Kidney (tissue), 14 donors: Measurements from ENCODE around the gene PPT1. TPM values are rescaled to one million over a fixed set of nuclear protein-coding genes. Genes with fewer than 3 reads are reported as not detected.

Experiments
- DNase-seq, 5 donors: peaks; one replicate each; pipeline ENCODE4 v3.0.0-alpha.2; 2013 to 2020
- FAIRE-seq: peaks from 2 replicates; lab custom pipeline; 2012; peaks lifted over from hg19 to GRCh38; lab: Jason Lieb, UNC
- H3K27ac ChIP-seq, 2 donors: one replicate each; pipeline ENCODE4 v1.7.0; 2013; ENCODE audit warnings: low read depth in 2 of 2, low read length in 2 of 2, inconsistent platforms in 1 of 2
- H3K27me3 ChIP-seq: one replicate; pipeline ENCODE4 v1.7.1; 2013; ENCODE audit warnings: low read length, inconsistent platforms; ENCODE audit not compliant: control insufficient read depth, insufficient read depth
- H3K36me3 ChIP-seq, 3 donors: one replicate each; pipeline versions ENCODE4 v1.7.0 to v1.7.1; 2013; ENCODE audit warnings: low read length in 3 of 3, control low read depth in 1 of 3, inconsistent platforms in 1 of 3; ENCODE audit not compliant: insufficient read depth in 3 of 3, control insufficient read depth in 2 of 3
- H3K4me1 ChIP-seq, 3 donors: one replicate each; pipeline versions ENCODE4 v1.7.0 to v1.7.1; 2013; ENCODE audit warnings: low read length in 3 of 3, inconsistent platforms in 1 of 3, low read depth in 1 of 3; ENCODE audit not compliant: control insufficient read depth in 2 of 3, insufficient read depth in 2 of 3
- H3K4me3 ChIP-seq, 3 donors: one replicate each; pipeline versions ENCODE4 v1.7.0 to v1.8.1; 2013; ENCODE audit warnings: low read length in 3 of 3, control low read depth in 1 of 3, inconsistent platforms in 1 of 3
- H3K9ac ChIP-seq, 3 donors: one replicate each; pipeline versions ENCODE4 v1.7.0 to v1.7.1; 2013; ENCODE audit warnings: low read length in 3 of 3, control low read depth in 1 of 3, inconsistent platforms in 1 of 3
- H3K9me3 ChIP-seq, 3 donors: one replicate each; pipeline versions ENCODE4 v1.7.0 to v1.7.1; 2013; ENCODE audit warnings: low read length in 3 of 3, control low read depth in 1 of 3, inconsistent platforms in 1 of 3; ENCODE audit not compliant: control insufficient read depth in 2 of 3, insufficient read depth in 1 of 3
- CTCF ChIP-seq: IDR thresholded peaks from 3 replicates; pipeline ENCODE4 v1.5.1; 2012; ENCODE audit warnings: mild to moderate bottlenecking, moderate library complexity, borderline replicate concordance; ENCODE audit not compliant: insufficient read depth; ENCODE audit errors: extremely low read depth
- intact Hi-C: fragments of 100-400 bp; cut with DNase I; formaldehyde crosslinking; loops from one replicate; pipeline ENCODE4 v1.11.1; 2022
- polyA plus RNA-seq: library from polyadenylated mRNA; stranded (reverse); fragments of 350-450 nt; fragmentation: Illumina TruSeq; extraction: RNeasy Lipid Tissue Mini Kit (QIAGEN cat#74804); gene quantifications from one replicate; pipeline ENCODE4 v1.2.3, GENCODE V29; 2014; ENCODE audit warnings: low read depth, low replicate concordance; ENCODE audit not compliant: insufficient read depth
- total RNA-seq: library from RNA; stranded (reverse); fragmentation: NEBNext Ultra II Directional; extraction: Animal tissue kit (Norgen Biotek cat#: 25700); gene quantifications from one replicate; pipeline ENCODE4 v1.2.1, GENCODE V29; 2021
- donor health status: control.
- donor health status: control.
- donor health status: control.
- donor health status: control.
- donor health status: control.
- donor health status: DM: yes; HTN: yes; CAD: no.
- donor health status: Normal renal cell carcinoma (clear cell type).

PPT1 gene
- total and polyA plus RNA-seq, 2 donors from 2014 or later, result 95.5 to 110 TPM

DNA sequence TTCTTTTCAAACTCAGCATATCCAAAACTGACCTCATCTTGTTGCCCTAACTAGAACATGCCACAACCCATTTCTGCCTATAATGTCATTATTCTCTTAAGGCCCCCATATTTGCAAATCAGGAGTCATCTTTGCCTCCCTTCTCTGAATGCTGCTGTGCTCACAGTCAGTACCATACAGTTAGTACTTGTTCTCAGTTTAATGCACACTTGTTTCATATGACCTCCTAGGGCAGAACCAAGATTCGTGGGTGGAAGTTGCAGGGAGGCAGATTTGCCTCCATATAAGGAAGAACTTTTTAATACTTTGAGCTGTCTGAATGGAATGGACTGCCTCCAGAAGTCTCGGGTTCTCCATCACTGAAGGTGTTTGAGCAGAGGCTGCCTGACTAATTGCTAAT lies 47.3 kb downstream of the PPT1 start:
- intact Hi-C loops, result no loop called here
- no peak overlapping the region for H3K9ac ChIP-seq
- H3K4me1 ChIP-seq, result peaks cover 0 to 4% (median 0%) of the 10 kb centered on the region in 3 donors
- H3K9me3 ChIP-seq, result no peaks in the 10 kb centered on the region
- no peaks in the 10 kb centered on the region for H3K27me3 ChIP-seq
- no peak overlapping the region for H3K4me3 ChIP-seq
- H3K36me3 ChIP-seq, result peaks cover 0 to 7% (median 0%) of the 10 kb centered on the region in 3 donors
- DNase-seq (no peak), FAIRE-seq (no peak)
- no peak for TF ChIP-seq CTCF
- no peak overlapping the region for H3K27ac ChIP-seq

- FAIRE-seq (no peak), DNase-seq (no peak)
- no peaks in the 10 kb centered on the region for H3K27me3 ChIP-seq
- H3K27ac ChIP-seq, result no peak overlapping the region
- intact Hi-C loops, result no loop called here
- H3K36me3 ChIP-seq, result peaks cover 0 to 7% (median 0%) of the 10 kb centered on the region in 3 donors
- peaks cover 0 to 6% (median 1%) of the 10 kb centered on the region in 3 donors for H3K4me1 ChIP-seq
- H3K9ac ChIP-seq, result no peak overlapping the region
- no peak overlapping the region for H3K4me3 ChIP-seq
- no peak for TF ChIP-seq CTCF
- H3K9me3 ChIP-seq, result no peaks in the 10 kb centered on the region
These were observed 49.3 kb downstream of the PPT1 start for GRCh38 chr1:40047769-40048168.

DNA sequence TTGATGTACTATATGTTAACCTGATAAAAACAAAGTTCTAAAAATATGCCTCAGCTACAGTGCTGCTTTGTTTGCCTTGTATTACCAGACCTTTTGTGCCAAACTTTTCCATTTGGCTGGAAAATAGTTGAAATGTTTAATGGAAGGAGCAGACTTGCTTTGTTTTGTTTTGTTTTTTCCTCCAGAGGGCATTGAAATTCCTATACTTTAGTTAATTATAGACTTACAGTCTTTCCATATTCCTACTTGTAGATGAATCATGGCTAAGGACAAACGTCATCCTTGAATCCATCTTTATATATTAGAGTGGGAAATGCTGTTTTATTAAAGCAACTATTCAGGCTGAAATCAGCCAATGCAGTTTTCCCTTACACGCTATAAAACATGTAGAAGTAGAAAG lies 49.8 kb downstream of the PPT1 start:
- TF ChIP-seq CTCF, result no peak
- Histone ChIP-seq H3K9me3 (no peaks in the 10 kb centered on the region), H3K36me3 (peaks cover 0 to 7% (median 0%) of the 10 kb centered on the region in 3 donors), H3K27me3 (no peaks in the 10 kb centered on the region), H3K4me3 (no peak overlapping the region), H3K27ac (no peak overlapping the region), H3K9ac (no peak overlapping the region), H3K4me1 (peaks cover 0 to 11% (median 6%) of the 10 kb centered on the region in 3 donors)
- FAIRE-seq (no peak), DNase-seq (no peak)
- intact Hi-C loops, result no loop called here

DNA sequence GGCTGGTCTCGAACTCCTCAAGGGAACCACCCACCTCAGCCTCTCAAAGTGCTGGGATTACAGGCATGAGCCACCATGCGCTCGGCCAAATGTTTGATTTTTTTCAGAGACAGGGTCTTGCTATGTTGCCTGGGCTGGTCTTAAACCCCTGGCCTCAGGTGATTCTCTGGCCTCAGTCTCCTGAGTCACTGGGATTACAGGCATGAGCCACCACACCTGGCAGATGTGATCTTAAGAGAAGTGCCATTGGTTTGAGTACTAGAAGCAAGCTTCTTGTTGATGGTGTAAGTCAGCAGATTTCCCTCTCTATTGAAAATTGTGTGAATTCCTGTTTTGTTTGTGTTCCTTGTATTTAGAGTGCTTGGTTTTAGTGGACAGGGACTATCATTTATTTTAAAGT lies 51.3 kb downstream of the PPT1 start:
- no peak for DNase-seq
- intact Hi-C loops, result no loop called here
- H3K4me3 ChIP-seq, result no peak overlapping the region
- peaks cover 0 to 7% (median 0%) of the 10 kb centered on the region in 3 donors for H3K36me3 ChIP-seq
- no peaks in the 10 kb centered on the region for H3K27me3 ChIP-seq
- TF ChIP-seq CTCF, result no peak
- H3K9ac ChIP-seq, result no peak overlapping the region
- H3K27ac ChIP-seq, result no peak overlapping the region
- no peaks in the 10 kb centered on the region for H3K9me3 ChIP-seq
- peaks cover 0 to 16% (median 16%) of the 10 kb centered on the region in 3 donors for H3K4me1 ChIP-seq
- no peak for FAIRE-seq
